OCI-LY3 (cell line): ENCODE measurements around the gene OR14C36.

Source experiments
- H2AFZ ChIP-seq: fragments of 200-600, 300-600 bp; shearing (Covaris generic); 2 replicates; pipeline ENCODE4 v1.6.0; 2014; ENCODE audit warnings: antibody characterized with exemption, low read depth, low read length
- H3K27ac ChIP-seq: fragments of 200-600, 300-600 bp; sonication (generic); 2 replicates; pipeline ENCODE4 v1.5.1; 2014; ENCODE audit warnings: mild to moderate bottlenecking, low read length, moderate library complexity, mixed read lengths
- H3K27me3 ChIP-seq: fragments of 200-600, 300-600 bp; sonication (generic); 2 replicates; pipeline ENCODE4 v1.6.1; 2014; ENCODE audit warnings: low read depth, low read length, mixed read lengths
- H3K36me3 ChIP-seq: fragments of 200-600, 300-600 bp; sonication (generic); replicated peaks from 2 replicates; pipeline ENCODE3; 2014; ENCODE audit warnings: low read depth, low read length, mixed read lengths
- H3K4me1 ChIP-seq: fragments of 300-600, 200-600 bp; sonication (generic); 2 replicates; pipeline ENCODE4 v1.6.1; 2014; ENCODE audit warnings: low read length, mixed read lengths
- H3K4me2 ChIP-seq: fragments of 200-600, 300-600 bp; sonication (generic); 2 replicates; pipeline ENCODE4 v1.6.1; 2014; ENCODE audit warnings: low read length, mixed read lengths
- H3K4me3 ChIP-seq: fragments of 300-600, 200-600 bp; sonication (generic); 2 replicates; pipeline ENCODE4 v1.5.1; 2014; ENCODE audit warnings: antibody characterized with exemption, mild to moderate bottlenecking, low read length, moderate library complexity
- H3K79me2 ChIP-seq: fragments of 300-600, 200-600 bp; shearing (Covaris generic); 2 replicates; pipeline ENCODE4 v1.6.1; 2014; ENCODE audit warnings: mild to moderate bottlenecking, low read length, mixed read lengths
- H3K9ac ChIP-seq: fragments of 300-600, 200-600 bp; shearing (Covaris generic); 2 replicates; pipeline ENCODE4 v1.6.0; 2014; ENCODE audit warnings: mild to moderate bottlenecking, low read length, moderate library complexity
- H3K9me3 ChIP-seq: fragments of 200-600, 300-600 bp; shearing (Covaris generic); 2 replicates; pipeline ENCODE4 v1.6.1; 2014; ENCODE audit warnings: low read length, mixed read lengths; ENCODE audit not compliant: insufficient read depth
- H4K20me1 ChIP-seq: fragments of 200-600, 300-600 bp; sonication (generic); 2 replicates; pipeline ENCODE4 v1.6.1; 2016; ENCODE audit warnings: low read length, mixed read lengths; ENCODE audit not compliant: insufficient read depth
- CTCF ChIP-seq: fragments of 200-600, 300-600 bp; sonication (generic); IDR thresholded peaks from 2 replicates; pipeline ENCODE4 v1.5.1; 2014; ENCODE audit warnings: antibody characterized with exemption, low read length, low read depth
- EZH2phosphoT487 ChIP-seq: fragments of 200-600 bp; shearing (Covaris generic); IDR thresholded peaks from 2 replicates; pipeline ENCODE4 v1.6.1; 2018; ENCODE audit warnings: antibody characterized with exemption, mixed run types, low read depth

Gene OR14C36

GRCh38 chr1:248375446-248375845 lies 26.9 kb downstream of the OR14C36 start, which contains the start of gene OR2T6:
TSS of gene OR2T6 (plus strand) at chr1:248375746. CDS start at chr1:248387609, 11,863 bp downstream.
- Histone ChIP-seq H3K79me2 (no peaks in the 10 kb centered on the region), H2AFZ (no peak within 1 kb of the TSS), H3K9ac (no peak within 1 kb of the TSS), H3K4me2 (no peak within 1 kb of the TSS), H3K27ac (no peak within 1 kb of the TSS), H3K9me3 (no peaks in the 10 kb centered on the region), H3K36me3 (no peaks in the 10 kb centered on the region), H3K27me3 (no peaks in the 10 kb centered on the region; the same call in 1 of the 2 replicates), H4K20me1 (no peaks in the 10 kb centered on the region), H3K4me1 (no peaks in the 10 kb centered on the region), H3K4me3 (no peak within 1 kb of the TSS)
- TF ChIP-seq EZH2phosphoT487 (no peak), CTCF (no peak)

GRCh38 chr1:248376916-248377315 lies 28.3 kb downstream of the OR14C36 start:
- Histone ChIP-seq H3K9me3 (no peaks in the 10 kb centered on the region), H3K4me2 (no peak overlapping the region)
- TF ChIP-seq CTCF (no peak), EZH2phosphoT487 (no peak)

GRCh38 chr1:248380854-248381253 lies 32.3 kb downstream of the OR14C36 start:
- Histone ChIP-seq H3K79me2 (no peaks in the 10 kb centered on the region), H3K36me3 (no peaks in the 10 kb centered on the region), H3K9me3 (no peaks in the 10 kb centered on the region), H3K4me1 (no peaks in the 10 kb centered on the region), H4K20me1 (no peaks in the 10 kb centered on the region), H3K4me2 (no peak overlapping the region), H3K9ac (no peak overlapping the region), H3K4me3 (no peak overlapping the region), H3K27ac (no peak overlapping the region), H2AFZ (no peak overlapping the region), H3K27me3 (no peaks in the 10 kb centered on the region; the same call in 1 of the 2 replicates)
- TF ChIP-seq CTCF (no peak), EZH2phosphoT487 (no peak)

More at GRCh38 chr1:248376916-248377315, 28.3 kb downstream of the OR14C36 start:
- Histone ChIP-seq H3K79me2 (no peaks in the 10 kb centered on the region), H2AFZ (no peak overlapping the region), H3K36me3 (no peaks in the 10 kb centered on the region), H3K4me3 (no peak overlapping the region), H3K27ac (no peak overlapping the region), H3K4me1 (no peaks in the 10 kb centered on the region), H3K9ac (no peak overlapping the region), H3K27me3 (no peaks in the 10 kb centered on the region; the same call in 1 of the 2 replicates), H4K20me1 (no peaks in the 10 kb centered on the region)

- H3K36me3 ChIP-seq: no peaks in the 10 kb centered on the region
- H3K4me3 ChIP-seq: no peak overlapping the region
- no peaks in the 10 kb centered on the region for H3K79me2 ChIP-seq
- H3K9ac ChIP-seq: no peak overlapping the region
- no peaks in the 10 kb centered on the region for H4K20me1 ChIP-seq
- TF ChIP-seq EZH2phosphoT487: no peak
- TF ChIP-seq CTCF: no peak
- H3K4me2 ChIP-seq: no peak overlapping the region
- no peak overlapping the region for H3K27ac ChIP-seq
- H3K9me3 ChIP-seq: no peaks in the 10 kb centered on the region
- no peaks in the 10 kb centered on the region for H3K4me1 ChIP-seq
- no peak overlapping the region for H2AFZ ChIP-seq
- no peaks in the 10 kb centered on the region for H3K27me3 ChIP-seq
Measured at GRCh38 chr1:248388426-248388825, 39.9 kb downstream of the OR14C36 start.
